Heart left ventricle (tissue), 16 donors: Measurements from ENCODE around the gene ECM1. TPM values are rescaled to one million over a fixed set of nuclear protein-coding genes. Genes with fewer than 3 reads are reported as not detected.

Experiments
- ATAC-seq, 4 donors: fragments of 200-7000 bp; cut with Tn5 transposase; one replicate each; pipeline ENCODE4 v1.9.1; 2020 to 2022; ENCODE audit warnings: moderate library complexity in 4 of 4, mild to moderate bottlenecking in 3 of 4, moderate number of reproducible peaks in 1 of 4
- DNase-seq, 5 donors: peaks; one replicate each; pipeline ENCODE4 v3.0.0-alpha.2; 2020
- H3K27ac ChIP-seq, 12 donors: fragments of 200-600 bp; sonication (generic) in 4 of 12; one replicate each; pipeline versions ENCODE4 v1.5.0 to v1.8.0; 2016 to 2022; ENCODE audit warnings: mild to moderate bottlenecking in 2 of 12
- H3K27me3 ChIP-seq, 9 donors: fragments of 200-600 bp; sonication (generic) in 2 of 9; one replicate each; pipeline versions ENCODE4 v1.5.1 to v1.8.0; 2016 to 2022; ENCODE audit warnings: mild to moderate bottlenecking in 3 of 9
- H3K36me3 ChIP-seq, 9 donors: fragments of 200-600 bp; sonication (generic) in 2 of 9; one replicate each; pipeline versions ENCODE4 v1.5.0 to v1.8.0; 2018 to 2022; ENCODE audit warnings: mild to moderate bottlenecking in 2 of 9
- H3K4me1 ChIP-seq, 12 donors: fragments of 200-600 bp; sonication (generic) in 4 of 12; one replicate each; pipeline versions ENCODE4 v1.5.0 to v1.8.0; 2016 to 2022; ENCODE audit warnings: mild to moderate bottlenecking in 3 of 12
- H3K4me3 ChIP-seq, 12 donors: fragments of 200-600 bp; sonication (generic) in 4 of 12; one replicate each; pipeline versions ENCODE4 v1.5.0 to v1.8.0; 2017 to 2022; ENCODE audit warnings: mild to moderate bottlenecking in 9 of 12, moderate library complexity in 4 of 12
- H3K9me3 ChIP-seq, 12 donors: fragments of 200-600 bp; sonication (generic) in 4 of 12; one replicate each; pipeline versions ENCODE4 v1.5.0 to v1.8.0; 2016 to 2022; ENCODE audit warnings: mild to moderate bottlenecking in 1 of 12
- POLR2A ChIP-seq, 2 donors: fragments of 450-650 bp; IDR thresholded peaks; one replicate each; pipeline ENCODE4 v1.6.1; 2017; ENCODE audit warnings: antibody characterized with exemption in 2 of 2, mild to moderate bottlenecking in 2 of 2, moderate library complexity in 2 of 2
- WGBS, 4 donors: extraction: QIAGEN DNeasy Blood & Tissue Kit in 2 of 4; methylation state at CpG; one replicate each; pipeline versions ENCODE4 v1.1.5 to v1.1.7; 2013 to 2018; 5-methylcytosine and 5-hydroxymethylcytosine counted together
- intact Hi-C, 10 donors: fragments of 100-400 bp; cut with DNase I; formaldehyde crosslinking; loops; one replicate each; pipeline versions ENCODE4 v1.11.1 to v1.14.2; 2022
- polyA plus RNA-seq, 2 donors: library from polyadenylated mRNA; stranded (reverse); fragments of 200-250 nt; gene quantifications; one replicate each; pipeline ENCODE4 v1.2.3, GENCODE V29; 2013
- total RNA-seq, 9 donors: library from RNA; depleted of rRNA in 2 of 9; stranded (reverse); fragments of >200 nt in 2 of 9; fragmentation: NEBNext Ultra II Directional in 3 of 9; extraction: Animal tissue kit (Norgen Biotek cat#: 25700) in 3 of 9; gene quantifications; one replicate each; pipeline versions ENCODE4 v1.1.0 to v1.2.4, GENCODE V29; 2016 to 2023
- TF ChIP-seq, protein P1 (sequence below), 12 donors: fragments of 200-600 bp; sonication (generic) in 4 of 12; IDR thresholded peaks; one replicate each; pipeline versions ENCODE4 v1.5.0 to v1.8.0; 2018 to 2022; ENCODE audit warnings: antibody characterized with exemption in 12 of 12, mild to moderate bottlenecking in 5 of 12
- donor health status: ischemic (EF 13 %, LVEDD 7.1; RV severe dilation, severe dysfunction).
- donor health status: healthy with polysubstance abuse.
- donor health status: DM: no; HTN: yes; CAD: no.
- donor health status: DM: no; HTN: no; CAD: no.
- donor health status: ischemic (EF 25% LVEDD 6.9; RV normal size, moderate dysfunction).
- donor health status: ischemic (EF 25% LVEDD 5.7; RV mildly dilated, moderate dysfunction).
- donor health status: healthy.
- donor health status: DM: yes; HTN: yes; CAD: no.
- donor health status: ischemic (EF 35%, LVEDD 5.7; RV mildly dilated, moderate dysfunction).
- donor health status: nonischemic (EF 11% LVEDD 7.7; RV severe dilation, severe dysfunction).
- donor health status: DM: yes; HTN: yes; CAD: no.
- donor health status: PGD.
- donor health status: ischemic (EF 29% LVEDD 5.4; RV normal size, mild dysfunction).
- donor health status: nonischemic (EF 23%, LVEDD 6.1; RV moderate dilation, normal function).

The ECM1 gene
- total and polyA plus RNA-seq, 11 donors, result 10.9 to 35.3 (median 15.4) TPM

DNA sequence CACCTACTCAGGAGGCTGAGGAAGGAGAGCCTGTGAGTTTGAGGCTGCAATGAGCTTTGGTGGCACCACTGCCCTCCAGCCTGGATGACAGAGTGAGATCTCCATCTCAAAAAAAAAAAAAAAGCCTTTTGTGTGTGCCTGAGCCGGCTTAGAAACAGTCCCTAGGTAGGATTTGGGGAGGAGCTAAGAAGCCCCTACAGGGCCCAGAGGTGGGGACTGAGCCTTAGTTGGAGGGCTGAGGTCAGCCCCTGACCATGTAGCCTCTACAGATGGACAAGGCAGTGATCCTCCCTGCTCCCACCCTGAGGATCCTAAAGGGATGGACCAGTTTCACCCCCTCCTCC, 43.8 kb downstream of the ECM1 start:
- TF ChIP-seq POLR2A (IDR thresholded peaks at IDR 0.05), result no peak
- TF ChIP-seq, protein P1, sequence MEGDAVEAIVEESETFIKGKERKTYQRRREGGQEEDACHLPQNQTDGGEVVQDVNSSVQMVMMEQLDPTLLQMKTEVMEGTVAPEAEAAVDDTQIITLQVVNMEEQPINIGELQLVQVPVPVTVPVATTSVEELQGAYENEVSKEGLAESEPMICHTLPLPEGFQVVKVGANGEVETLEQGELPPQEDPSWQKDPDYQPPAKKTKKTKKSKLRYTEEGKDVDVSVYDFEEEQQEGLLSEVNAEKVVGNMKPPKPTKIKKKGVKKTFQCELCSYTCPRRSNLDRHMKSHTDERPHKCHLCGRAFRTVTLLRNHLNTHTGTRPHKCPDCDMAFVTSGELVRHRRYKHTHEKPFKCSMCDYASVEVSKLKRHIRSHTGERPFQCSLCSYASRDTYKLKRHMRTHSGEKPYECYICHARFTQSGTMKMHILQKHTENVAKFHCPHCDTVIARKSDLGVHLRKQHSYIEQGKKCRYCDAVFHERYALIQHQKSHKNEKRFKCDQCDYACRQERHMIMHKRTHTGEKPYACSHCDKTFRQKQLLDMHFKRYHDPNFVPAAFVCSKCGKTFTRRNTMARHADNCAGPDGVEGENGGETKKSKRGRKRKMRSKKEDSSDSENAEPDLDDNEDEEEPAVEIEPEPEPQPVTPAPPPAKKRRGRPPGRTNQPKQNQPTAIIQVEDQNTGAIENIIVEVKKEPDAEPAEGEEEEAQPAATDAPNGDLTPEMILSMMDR (IDR thresholded peaks at IDR 0.05), result no peak
- intact Hi-C loops, result loop anchor here in 3 of 10 donors (10.0 kb wide), 1 partner anchor 263 kb away; no protein-coding TSS in a partner anchor
- Histone ChIP-seq H3K36me3 (peaks cover 0 to 13% (median 5%) of the 10 kb centered on the region in 9 donors), H3K4me1 (peaks cover 0 to 61% (median 35%) of the 10 kb centered on the region in 12 donors), H3K4me3 (no peak overlapping the region), H3K9me3 (no peaks in the 10 kb centered on the region), H3K27ac (peak overlapping the region in 10 of 12 donors; percentile 28 to 93 (median 81)), H3K27me3 (peaks cover 0 to 3% (median 0%) of the 10 kb centered on the region in 9 donors)
- ATAC-seq (no peak), DNase-seq (no peak)
- 50 to 64% (median 54%) methylated on average over 1 of the region's 1 CpG for WGBS, 4 donors

DNA sequence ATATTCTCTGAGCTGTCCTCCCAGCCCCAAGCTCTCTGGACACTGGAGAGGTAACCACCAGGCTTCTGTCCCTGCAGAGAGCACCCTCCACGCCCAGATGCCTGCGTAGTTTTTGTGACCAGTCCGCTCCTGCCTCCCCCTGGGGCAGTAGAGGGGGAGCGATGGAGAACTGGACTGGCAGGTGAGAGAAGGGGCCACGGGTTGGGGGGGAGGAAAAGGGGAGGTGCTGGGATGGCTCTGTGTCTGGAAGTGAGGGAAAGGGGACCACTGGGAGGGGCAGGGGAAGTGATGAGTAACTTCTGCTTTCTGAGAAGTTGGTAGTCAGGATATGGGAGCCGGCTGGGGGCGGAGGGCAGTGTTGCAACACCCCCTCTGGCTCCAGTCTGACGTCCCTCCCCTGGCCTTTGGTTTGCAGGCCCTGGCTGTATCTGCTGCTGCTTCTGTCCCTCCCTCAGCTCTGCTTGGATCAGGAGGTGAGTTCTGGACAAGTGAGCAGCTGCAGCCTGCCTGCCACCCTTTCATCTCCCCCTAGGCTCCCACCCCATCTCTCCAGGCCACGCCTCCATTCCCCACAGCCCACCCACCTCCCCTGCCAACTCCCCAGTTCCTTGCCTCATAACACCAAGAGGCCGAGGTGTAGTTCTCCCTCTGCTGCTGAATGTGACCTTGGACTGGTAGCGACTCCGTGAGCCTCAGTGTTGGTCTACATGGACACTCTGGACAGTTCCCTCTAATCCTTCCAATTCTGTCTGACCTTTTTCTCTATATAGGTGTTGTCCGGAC, 44.4 kb downstream of the ECM1 start:
- Histone ChIP-seq H3K36me3 (peaks cover 0 to 18% (median 5%) of the 10 kb centered on the region in 9 donors), H3K9me3 (no peaks in the 10 kb centered on the region), H3K27ac (peak overlapping the region in 11 of 12 donors; percentile 28 to 93 (median 80)), H3K4me1 (peaks cover 0 to 61% (median 35%) of the 10 kb centered on the region in 12 donors), H3K27me3 (peaks cover 0 to 3% (median 0%) of the 10 kb centered on the region in 9 donors), H3K4me3 (peak overlapping the region in 1 of 12 donors; percentile 35)
- intact Hi-C loops, result loop anchor here in 3 of 10 donors (10.0 kb wide), 1 partner anchor 262 kb away; no protein-coding TSS in a partner anchor
- 40 to 48% (median 45%) methylated on average over 13 of the region's 13 CpGs for WGBS, 4 donors
- DNase-seq, result peak; percentile 82 to 91 (median 87)
- ATAC-seq, result peak; percentile 56 to 77 (median 70)
- peak in 1 of 2 donors; percentile 52 for TF ChIP-seq POLR2A (IDR thresholded peaks at IDR 0.05)
- TF ChIP-seq, protein P1 (IDR thresholded peaks at IDR 0.05), result no peak

DNA sequence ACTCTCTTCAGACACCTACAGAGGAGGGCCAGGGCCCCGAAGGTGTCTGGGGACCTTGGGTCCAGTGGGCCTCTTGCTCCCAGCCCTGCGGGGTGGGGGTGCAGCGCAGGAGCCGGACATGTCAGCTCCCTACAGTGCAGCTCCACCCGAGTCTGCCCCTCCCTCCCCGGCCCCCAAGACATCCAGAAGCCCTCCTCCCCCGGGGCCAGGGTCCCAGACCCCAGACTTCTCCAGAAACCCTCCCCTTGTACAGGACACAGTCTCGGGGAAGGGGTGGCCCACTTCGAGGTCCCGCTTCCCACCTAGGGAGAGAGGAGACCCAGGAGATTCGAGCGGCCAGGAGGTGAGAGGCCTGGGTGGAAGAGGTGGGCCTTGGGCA, 45.0 kb downstream of the ECM1 start:
- no peak for DNase-seq
- WGBS, 4 donors, result 74 to 81% (median 75%) methylated on average over 9 to 12 of the region's 12 CpGs

More for the DNA sequence above, 45.0 kb downstream of the ECM1 start:
- TF ChIP-seq, protein P1 (IDR thresholded peaks at IDR 0.05), result no peak
- no peak for TF ChIP-seq POLR2A (IDR thresholded peaks at IDR 0.05)
- H3K36me3 ChIP-seq, result peaks cover 0 to 21% (median 5%) of the 10 kb centered on the region in 9 donors
- peaks cover 0 to 61% (median 35%) of the 10 kb centered on the region in 12 donors for H3K4me1 ChIP-seq
- no peak for ATAC-seq
- peaks cover 0 to 3% (median 0%) of the 10 kb centered on the region in 9 donors for H3K27me3 ChIP-seq
- intact Hi-C loops, result loop anchor here in 3 of 10 donors (10.0 kb wide), 1 partner anchor 262 kb away; no protein-coding TSS in a partner anchor
- peak overlapping the region in 11 of 12 donors; percentile 28 to 93 (median 80) for H3K27ac ChIP-seq
- H3K4me3 ChIP-seq, result peak overlapping the region in 1 of 12 donors; percentile 35
- H3K9me3 ChIP-seq, result no peaks in the 10 kb centered on the region
